Choroid plexus epithelial cell (primary cell): ENCODE results near the gene YBX2.

ENCODE experiments used
- DNase-seq: peaks from one replicate; pipeline ENCODE4 v3.0.0-alpha.2; 2010; ENCODE audit warnings: low read depth
- H3K4me3 ChIP-seq: 2 replicates; pipeline ENCODE4 v1.5.1; 2011; ENCODE audit warnings: low read depth, mild to moderate bottlenecking, control low read depth, low read length, moderate library complexity
- TF ChIP-seq, protein P1 (sequence below): conservative IDR thresholded peaks from 2 replicates; pipeline ENCODE4 v1.5.1; 2011; ENCODE audit warnings: low read depth, mild to moderate bottlenecking, control low read depth, inconsistent platforms, low read length, moderate library complexity

YBX2 gene

GRCh38 chr17:7307686-7308624 lies 13.5 kb upstream of the YBX2 start:
- peak; percentile 42 for DNase-seq

DNA sequence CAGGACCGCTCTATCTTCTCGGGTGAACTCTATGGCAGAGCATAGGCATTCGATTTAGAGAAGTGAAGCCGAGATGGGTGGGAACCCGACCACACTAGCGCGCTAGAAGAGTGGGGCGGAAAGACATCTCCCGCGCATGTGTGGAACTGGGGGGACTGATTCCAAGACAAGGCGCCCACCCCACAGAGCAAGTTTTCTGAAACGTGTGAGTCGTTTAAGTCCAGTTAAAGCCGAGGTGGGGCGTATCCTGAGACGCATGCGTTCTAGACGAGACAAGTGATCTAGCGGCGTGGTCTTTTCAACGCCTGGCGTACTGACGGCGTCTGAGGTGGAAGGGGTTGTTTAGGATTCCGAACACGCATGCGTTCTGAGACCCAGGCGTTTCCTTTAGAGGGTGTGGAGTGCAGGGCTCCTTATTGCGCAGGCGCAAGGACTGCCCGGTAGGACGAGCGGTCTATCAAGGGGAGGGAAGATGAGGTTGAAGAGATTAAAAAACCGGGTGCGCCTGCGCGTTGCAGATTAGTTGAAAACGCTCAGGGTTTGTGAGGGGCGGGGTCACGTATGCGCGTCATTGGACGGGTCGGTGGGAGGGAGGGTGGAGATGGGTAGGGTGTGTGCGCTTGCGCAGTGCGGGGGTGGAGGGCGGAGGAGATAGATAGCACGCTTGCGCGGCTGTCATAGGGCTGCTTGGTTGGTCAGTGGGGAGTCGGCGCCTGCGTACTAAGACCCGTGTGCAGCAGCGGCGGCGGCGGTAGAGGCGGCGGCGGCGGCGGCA lies 12.7 kb upstream of the YBX2 start, which contains the start of gene EIF5A:
TSS of gene EIF5A (plus strand) at position 718 of the 775 bp plus-strand sequence. CDS start 2,008 bp downstream, outside the sequence.
- TF ChIP-seq, protein P1, sequence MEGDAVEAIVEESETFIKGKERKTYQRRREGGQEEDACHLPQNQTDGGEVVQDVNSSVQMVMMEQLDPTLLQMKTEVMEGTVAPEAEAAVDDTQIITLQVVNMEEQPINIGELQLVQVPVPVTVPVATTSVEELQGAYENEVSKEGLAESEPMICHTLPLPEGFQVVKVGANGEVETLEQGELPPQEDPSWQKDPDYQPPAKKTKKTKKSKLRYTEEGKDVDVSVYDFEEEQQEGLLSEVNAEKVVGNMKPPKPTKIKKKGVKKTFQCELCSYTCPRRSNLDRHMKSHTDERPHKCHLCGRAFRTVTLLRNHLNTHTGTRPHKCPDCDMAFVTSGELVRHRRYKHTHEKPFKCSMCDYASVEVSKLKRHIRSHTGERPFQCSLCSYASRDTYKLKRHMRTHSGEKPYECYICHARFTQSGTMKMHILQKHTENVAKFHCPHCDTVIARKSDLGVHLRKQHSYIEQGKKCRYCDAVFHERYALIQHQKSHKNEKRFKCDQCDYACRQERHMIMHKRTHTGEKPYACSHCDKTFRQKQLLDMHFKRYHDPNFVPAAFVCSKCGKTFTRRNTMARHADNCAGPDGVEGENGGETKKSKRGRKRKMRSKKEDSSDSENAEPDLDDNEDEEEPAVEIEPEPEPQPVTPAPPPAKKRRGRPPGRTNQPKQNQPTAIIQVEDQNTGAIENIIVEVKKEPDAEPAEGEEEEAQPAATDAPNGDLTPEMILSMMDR = no peak
- DNase-seq = peak; percentile 100
- H3K4me3 ChIP-seq = peak within 1 kb of the TSS; percentile 72

More at GRCh38 chr17:7307686-7308624, 13.5 kb upstream of the YBX2 start:
- peak overlapping the region; percentile 72 for H3K4me3 ChIP-seq
- TF ChIP-seq, protein P1 = no peak

DNA sequence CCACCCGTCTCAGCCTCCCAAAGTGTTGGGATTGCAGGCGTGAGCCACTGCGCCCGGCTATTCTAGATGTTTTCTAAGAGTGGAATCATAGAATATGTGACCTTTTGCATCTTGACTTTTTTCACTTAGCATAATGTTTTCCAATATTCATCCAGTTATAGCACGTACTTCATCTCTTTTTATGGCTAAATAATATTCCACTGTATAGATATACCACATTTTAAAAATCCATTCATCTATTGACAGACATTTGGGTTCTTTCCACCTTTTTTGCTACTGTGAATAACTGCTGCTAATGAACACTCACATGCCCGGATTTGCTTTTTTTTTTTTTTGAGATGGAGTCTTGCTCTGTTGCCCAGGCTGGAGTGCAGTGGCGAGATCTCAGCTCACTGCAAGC lies 9.7 kb upstream of the YBX2 start:
- no peak overlapping the region for H3K4me3 ChIP-seq
- no peak for DNase-seq
- TF ChIP-seq, protein P1 = no peak

DNA sequence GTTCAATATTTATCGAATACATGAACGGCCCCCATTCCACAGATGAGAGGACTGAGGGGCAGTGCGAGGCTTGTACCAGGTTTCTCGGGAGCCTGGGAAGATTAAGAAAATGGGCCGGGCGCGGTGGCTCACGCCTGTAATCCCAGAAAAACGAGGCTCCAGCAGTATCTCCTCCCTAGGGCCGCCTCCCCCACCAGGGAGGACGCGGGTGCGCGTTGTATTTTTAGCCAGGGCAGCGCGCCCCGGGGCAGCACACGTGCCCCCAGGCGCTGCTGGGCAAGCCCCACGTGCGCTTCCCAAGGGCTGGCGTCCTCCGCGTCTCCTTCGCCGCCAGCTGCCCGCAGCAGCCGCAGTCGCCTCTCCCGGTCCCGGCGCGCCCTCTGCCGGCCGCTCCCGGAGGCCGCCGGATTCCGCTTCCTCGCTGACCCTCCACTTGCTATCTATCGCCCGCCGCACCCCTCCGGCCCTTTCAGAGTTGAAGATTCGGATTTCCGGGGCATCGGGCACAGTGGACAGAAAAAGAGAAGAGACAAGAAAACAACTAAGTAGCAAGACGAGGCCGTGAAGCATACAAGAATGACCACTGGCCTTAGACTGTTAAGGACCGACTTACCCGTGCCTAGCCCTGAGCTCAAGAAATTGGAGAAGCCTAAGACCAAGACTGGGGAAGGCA lies 1.9 kb upstream of the YBX2 start:
- H3K4me3 ChIP-seq = peak overlapping the region; percentile 29
- TF ChIP-seq, protein P1 = peak; percentile 67

DNA sequence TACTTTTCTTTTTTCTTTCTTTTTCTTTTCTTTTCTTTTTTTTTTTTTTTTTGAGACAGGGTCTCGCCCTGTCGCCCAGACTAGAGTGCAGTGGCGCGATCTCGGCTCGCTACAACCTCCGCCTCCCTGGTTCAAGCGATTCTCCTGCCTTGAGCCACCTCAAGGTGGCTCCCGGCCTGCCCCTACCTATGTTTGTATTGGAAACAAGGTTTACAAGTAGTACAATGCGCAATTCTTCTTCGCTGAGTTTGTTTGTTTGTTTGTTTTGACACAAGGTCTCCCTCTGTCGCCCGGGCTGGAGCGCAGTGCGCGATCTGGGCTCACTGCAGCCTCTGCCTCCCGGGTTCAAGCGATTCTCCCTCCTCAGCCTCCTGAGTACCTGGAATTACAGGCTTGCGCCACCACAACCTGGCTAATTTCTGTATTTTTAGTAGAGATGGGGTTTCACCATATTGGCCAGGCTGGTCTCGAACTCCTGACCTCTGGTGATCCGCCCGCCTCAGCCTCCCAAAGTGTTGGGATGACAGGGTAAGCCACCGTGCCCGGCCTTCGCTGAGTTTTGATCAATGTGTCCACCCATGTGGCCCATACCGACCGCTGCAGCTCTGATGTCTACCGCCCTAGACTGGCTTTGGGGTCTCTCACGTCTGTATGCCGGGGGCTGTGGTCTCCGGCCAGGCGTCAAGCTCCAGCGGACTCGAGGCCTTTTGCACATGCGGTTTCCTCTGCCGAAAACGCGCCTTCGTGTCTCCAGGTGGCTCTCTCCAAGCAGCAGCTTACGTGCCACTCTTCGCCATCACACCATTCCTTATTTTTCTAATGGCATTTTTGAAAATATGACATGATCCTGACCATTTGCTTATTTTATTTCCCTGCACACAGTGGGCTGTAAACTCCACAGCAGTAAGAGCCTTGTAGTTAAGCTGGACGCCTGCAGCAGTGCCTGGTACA lies 1.1 kb upstream of the YBX2 start:
- TF ChIP-seq, protein P1 = no peak
- no peak overlapping the region for H3K4me3 ChIP-seq
- no peak for DNase-seq

More for the DNA sequence above, 1.9 kb upstream of the YBX2 start:
- DNase-seq = peak; percentile 78
